Measurements from ENCODE around the gene PDCD6IP.

Gene PDCD6IP

DNA sequence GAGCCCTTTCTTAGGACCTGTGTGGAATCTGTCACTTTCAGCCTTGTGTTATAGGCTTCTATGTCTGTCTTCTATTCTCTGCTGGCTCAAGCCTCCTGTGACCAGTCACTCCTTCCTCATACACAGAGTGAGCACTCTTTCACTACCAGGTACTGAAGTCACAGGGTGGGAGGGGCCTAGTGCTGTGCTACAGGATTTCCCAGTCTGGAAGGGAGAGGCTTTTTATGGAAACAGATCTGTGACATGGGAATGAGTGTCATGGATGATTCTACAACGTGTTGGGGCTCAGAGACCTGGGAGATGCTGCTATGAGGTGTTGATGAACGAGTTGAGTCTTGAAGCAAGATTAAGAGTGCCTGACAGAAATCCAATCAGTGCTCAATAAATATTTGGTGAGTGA is 100.5 kb downstream of the PDCD6IP start:
- no peak for DNase-seq

DNA sequence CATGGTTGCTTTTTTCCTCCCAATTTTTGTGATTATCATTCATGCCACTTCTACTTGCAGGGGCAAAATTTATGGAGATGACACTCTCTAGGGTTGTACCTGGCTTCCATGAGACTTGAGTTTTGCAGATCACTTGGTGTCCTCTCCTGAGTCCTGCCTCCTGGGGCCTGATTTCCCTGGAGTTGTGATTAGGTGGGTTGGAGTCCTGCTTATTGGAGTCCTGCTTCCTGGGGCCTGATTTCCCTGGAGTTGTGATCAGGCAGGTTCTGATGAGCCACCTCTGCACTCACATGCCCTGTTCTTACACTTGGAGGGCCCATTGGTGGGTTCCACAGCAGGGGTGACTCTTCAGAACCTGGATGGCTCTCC is 102.0 kb downstream of the PDCD6IP start:
- DNase-seq = no peak

DNA sequence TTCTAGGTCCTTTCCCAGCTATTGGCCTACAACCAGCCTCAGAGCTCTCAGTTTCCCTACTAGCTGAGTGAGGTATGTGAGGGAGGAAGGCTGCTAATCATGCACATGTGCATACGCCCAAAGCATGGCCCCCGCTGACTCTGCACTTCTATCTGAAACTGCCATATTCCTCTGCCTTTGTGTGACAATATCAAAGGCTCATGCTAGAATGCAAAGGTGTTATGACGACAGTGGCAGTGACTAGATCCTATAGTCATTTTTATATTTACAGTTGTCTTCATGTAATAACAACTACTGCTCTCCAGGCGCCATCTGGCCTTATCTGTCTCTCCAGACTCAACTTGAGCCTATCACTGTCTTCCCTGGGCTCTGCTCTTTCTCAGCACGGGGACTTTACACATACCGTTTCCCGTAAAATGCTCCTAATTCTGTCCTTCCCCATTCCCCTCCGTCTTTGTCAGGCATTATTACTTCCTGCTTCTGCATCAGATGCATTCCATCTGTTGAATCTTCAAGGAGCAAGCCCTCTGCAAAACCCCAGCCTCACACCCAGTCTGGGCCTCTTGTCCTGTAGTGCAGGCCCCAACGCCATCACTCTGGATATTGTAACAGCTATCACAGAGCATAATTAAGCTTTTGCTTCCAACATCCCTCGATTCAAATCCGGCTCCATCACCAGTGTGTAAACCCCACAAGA is 102.5 kb downstream of the PDCD6IP start:
- DNase-seq = no peak

DNA sequence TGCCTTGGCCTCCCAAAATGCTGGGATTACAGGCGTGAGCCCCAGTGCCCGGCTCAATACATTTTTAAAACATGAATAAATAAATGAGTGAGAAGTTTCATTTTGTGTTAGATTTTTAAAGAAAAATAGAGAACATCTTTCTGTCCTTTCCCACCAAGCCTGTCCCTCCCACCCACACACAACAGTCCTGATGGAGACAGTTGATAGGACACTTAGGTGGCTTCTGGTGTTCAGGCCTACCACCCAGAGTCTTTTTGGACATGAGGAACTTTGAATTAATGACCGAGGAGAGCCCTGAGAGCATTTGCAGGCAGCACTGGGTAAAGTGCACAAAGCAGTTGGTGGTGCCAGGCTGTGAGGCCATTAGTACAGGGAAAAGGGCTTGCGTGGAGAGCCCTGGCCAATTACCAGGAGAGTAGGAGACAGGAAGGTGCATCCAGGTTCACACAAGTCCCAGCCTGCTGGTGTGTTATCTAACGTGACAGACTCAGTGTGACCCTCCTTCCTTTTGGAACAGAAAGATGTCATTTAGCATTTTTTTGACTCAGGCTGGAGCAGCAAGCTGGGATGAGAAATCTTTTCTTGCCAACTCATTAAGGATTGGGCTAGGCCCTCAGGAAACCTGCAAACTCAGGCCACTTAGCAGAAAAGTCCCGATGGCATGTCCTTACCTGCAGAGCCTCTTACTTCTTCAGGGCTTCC is 103.6 kb downstream of the PDCD6IP start:
- no peak for DNase-seq

DNA sequence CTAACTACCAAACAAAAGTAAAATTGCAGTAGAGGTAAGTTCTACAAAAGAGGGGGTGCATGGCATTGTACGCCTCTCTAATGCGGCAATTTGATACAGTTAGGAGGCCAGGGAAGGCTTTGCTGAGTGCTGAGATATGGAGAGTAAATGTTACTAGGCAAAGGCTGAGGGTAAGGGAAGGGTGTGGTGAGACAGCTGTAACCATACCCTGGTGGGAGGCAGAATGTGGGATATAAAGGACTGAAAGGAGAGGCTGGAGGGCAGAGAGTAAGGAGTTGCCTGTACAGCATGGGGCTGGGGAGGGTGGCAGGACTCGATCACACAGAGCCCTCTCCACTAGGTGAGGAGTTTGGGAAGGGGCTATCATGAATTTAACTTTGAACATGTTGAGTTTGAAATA is 106.3 kb downstream of the PDCD6IP start:
- no peak for DNase-seq

DNA sequence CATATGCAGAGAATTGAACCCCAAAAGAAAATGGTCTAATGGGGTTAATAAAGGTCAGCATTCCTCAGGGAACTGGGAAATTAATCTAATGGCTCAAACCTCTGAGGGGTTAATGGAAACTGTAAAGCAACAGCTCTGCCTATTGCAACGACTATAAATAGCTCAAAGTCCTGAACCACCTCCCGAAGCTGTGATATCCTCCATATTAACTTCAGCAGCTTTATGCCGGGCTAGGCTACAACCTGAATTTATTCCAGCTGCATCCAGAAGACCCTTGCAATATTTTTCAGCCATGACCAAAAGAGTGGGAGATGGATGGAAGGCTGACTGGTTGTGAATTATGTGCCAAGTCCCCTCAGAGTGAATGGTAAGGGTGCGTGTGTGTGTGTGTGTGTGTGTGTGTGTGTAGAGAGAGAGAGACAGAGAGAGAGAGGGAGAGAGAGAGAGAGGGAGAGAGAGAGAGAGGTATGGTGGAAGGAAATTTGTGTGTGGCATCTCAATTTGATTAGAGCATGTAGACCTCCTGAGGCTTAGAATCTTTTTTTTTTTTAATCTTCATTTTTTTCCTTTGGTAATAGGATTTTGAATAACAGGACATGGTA is 109.9 kb downstream of the PDCD6IP start:
- no peak for DNase-seq

DNA sequence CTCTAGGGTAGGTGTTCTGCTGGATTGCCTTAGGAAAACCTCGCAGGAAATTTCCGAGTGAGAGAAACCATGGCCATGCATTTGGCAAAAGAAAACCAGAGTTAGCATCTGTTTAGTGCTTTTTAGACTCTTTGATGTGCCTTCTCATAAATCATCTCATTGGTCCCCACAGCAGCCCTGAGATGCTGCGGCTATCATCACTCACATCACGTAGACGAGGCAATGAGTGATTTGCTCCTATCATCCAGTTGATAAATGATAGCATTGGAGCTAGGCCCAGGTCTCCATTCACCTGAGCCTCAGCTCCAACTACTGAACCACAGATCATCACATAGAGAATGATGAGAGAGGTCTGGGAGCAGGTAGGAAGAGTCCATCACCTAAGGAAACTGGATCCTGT is 111.1 kb downstream of the PDCD6IP start:
- DNase-seq = no peak

DNA sequence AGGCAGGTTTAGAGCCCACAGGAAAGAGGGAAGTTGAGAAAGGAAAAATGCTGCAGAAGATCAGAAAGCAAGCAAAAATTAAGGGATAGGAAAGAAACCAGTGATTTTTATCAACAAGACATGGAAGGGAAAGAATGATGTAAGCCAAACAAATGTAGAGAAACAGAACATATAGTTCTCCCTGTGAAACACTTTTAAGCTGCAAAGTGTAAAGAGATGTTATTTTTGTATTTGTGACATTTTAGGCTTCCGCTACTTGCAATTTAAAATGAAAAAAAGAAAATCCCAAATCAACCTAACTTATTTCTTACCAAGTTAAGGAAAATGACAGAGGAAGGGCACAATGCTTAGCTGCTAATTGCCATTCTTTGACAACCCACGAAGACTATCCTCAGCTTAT is 111.6 kb downstream of the PDCD6IP start:
- DNase-seq = no peak

DNA sequence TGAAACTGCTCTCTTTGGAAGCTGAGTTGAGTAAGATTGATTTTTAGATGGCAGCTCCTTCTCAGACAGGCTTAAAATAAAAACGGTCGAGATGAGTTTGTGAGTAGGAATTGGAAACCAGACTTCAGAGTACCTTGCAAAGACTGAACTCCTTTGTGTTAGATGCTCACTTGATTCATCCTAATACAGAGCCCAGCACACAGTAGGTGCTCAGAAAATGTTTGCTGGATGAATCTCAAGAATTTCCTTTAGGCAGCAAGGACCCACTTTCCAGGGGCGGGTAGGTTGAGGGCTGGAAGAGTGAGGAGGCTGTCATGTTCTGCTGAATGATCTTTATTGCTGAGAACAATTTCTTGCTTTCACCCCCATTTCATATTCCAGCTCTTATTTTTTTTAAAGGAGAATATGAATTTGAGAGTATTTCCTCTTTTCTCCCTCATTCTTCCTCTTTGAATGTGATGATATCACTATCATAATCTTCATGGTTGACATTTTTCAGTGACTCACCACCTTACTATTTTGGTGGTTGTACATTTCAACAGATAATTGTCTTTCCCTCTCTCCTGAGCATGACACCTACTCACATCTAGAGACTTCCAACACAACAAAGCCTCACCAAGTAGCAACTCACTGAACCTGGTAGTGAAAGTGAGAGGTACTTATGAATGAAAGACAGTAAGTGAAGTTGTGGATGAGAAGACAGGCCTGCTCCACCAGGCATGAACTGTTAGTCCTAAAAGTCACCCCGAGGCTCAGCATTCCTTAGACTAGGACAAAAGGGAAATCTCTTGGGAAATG is 113.3 kb downstream of the PDCD6IP start:
- DNase-seq = no peak

DNA sequence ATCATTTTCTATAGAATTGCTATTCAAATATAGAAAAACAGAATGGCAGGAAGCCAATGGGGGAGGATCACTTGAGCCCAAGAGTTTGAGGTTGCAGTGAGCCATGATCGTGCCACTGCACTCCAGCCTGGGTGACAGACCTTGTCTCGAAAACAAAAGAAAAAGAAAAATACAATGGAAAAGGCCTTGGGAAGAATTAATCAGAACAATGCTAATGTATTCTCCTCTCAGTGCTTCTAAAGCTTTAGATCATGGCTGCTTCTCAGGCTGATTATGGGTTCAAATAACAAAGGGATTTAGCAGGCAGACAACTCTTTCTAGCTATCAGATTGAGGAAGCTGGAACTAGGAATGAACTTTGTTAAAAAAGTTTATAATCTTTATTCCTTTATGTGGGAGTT is 115.8 kb downstream of the PDCD6IP start:
- no peak for DNase-seq

DNA sequence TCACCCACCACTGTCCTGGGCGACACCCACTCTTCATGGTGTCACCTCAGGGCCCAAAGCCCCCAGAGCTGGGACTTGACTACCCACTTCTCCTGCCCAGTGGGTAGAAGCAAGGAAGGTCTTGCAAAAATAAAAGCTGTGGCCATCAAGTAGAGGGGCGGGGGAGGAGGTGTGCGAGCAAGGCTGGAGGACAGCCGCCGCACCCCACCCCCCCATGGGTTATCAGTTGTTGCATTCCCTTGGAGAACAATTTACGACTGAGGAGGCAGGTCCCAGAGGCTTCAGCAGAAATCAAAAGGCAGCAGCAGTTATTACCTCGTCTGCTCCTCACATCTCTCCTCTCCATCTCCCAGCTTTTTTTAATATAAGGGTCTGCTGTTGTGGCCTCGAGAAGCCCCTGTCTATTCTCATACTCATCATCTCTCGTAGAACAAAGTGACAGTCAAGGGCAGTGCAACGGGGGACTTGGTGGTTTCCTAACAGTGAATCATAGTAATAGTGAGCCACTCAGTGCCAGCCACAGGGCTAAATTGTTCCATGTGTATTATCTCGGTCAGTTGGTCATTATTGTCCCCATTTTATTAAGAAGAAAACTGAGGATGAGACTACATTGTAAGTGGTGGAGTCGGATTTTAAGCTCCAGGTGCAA is 116.4 kb downstream of the PDCD6IP start:
- no peak for DNase-seq

DNA sequence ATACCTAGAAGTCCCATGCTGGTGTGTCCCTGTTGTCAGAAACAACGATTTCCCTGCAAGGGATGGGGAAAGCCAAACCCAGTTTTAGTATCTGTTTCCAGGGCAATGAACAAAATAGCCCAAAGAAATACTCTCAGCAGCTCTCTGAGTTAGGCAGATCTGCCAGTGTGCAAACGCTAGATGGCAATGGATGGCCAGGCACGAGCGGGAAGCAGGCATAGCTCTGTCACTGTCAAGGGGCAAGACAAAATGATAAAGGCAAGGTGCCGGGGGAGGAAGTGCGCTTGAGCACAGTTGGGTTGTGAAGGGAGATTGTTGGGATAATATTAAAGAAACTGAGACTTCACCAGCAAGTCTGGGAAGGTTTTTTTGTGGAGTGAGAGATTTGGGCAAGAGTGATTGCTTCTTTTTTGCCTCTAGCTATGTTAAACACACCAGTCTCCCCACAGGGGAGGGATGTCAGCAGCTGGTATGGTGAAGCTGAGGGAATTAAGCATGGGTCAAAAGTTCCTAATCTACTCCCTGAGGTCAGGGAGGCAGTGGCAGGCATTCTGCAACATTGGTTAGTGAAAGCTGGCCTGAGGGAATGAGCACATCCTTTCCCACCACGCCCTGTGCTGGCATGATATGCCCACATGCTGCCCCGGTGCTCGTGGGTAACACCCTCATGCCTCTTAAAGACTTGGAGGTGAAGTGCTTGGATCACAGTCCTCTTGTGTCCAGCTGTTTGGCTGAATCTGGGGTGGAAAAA is 117.5 kb downstream of the PDCD6IP start:
- no peak for DNase-seq

DNA sequence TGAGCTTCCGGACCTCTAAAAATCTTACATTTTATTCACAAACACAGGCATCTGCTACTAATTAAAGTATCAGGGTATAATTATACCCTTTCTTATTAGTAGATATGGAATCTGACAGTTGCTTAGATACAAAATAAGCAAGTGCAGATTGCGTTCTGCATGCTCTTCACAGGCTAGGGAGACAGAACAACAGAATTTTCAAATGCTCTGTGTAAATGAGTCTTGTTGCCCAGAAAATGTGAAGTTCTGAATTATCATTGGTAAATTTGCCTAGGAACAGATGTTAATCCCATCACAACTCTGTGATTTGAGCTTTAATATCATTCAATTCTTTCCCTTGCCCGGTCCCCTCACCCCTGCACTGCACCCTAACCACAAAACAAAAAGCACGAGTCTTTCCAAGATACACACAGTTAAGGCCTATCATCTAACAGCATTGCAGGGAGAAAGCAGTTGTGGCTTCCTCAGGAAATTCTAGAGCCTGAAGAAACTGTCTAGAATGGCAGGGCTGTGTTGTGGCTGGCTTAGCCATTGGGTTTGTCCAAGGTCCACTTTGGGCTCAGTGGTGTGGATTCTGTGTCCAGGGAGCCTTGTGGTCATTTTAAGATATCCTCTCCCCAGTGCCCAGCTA is 119.8 kb downstream of the PDCD6IP start:
- no peak for DNase-seq

Measured in GOT3 (cell line).